ENCODE results near the gene TMEM51. TPM values are rescaled to one million over a fixed set of nuclear protein-coding genes. Genes with fewer than 3 reads are reported as not detected.

Gene TMEM51
- total and polyA plus RNA-seq, 2 of the 13 experiments (the other 11 are each of a cell fraction or from before 2014, with no cell fraction given) = 12.2 to 22.3 TPM

GRCh38 chr1:15245593-15246360 lies 92.2 kb downstream of the TMEM51 start:
- Histone ChIP-seq H2AFZ (ENCODE audit: low read length) (no peak overlapping the region), H3K4me1 (ENCODE audit: insufficient read depth, low read length) (peaks cover 21% of the 10 kb centered on the region), H3K36me3 (replicated peaks in 1 of 2; ENCODE audit: control insufficient read depth in 1 of 2, insufficient read depth in 2 of 2, low read length in 2 of 2) (no peaks in the 10 kb centered on the region), H3K9me3 (ENCODE audit: low read length) (no peaks in the 10 kb centered on the region), H3K27ac (ENCODE audit: extremely low read length, insufficient read depth, low read length) (no peak overlapping the region), H3K27me3 (ENCODE audit: control insufficient read depth in 1 of 2, insufficient read depth in 2 of 2, low read length in 2 of 2) (peaks cover 3 to 56% of the 10 kb centered on the region in 2 experiments; a peak in 4 of 5 replicates), H3K79me2 (ENCODE audit: insufficient read depth, low read length) (no peaks in the 10 kb centered on the region), H4K20me1 (ENCODE audit: insufficient read depth, low read length) (no peaks in the 10 kb centered on the region), H3K4me2 (ENCODE audit: low read depth, low read length) (no peak overlapping the region), H3K9ac (ENCODE audit: insufficient read depth, low read depth, low read length) (no peak overlapping the region), H3K4me3 (replicated peaks in 1 of 3; ENCODE audit: insufficient read depth in 1 of 3, low read depth in 2 of 3, low read length in 3 of 3) (no peak overlapping the region)
- in situ Hi-C loops (cut with HindIII; ENCODE audit: extremely low pct_ligation_motif_present, low pct_unique_long_range_greater_than_20kb) (no loop called here), intact Hi-C loops (cut with micrococcal nuclease; ENCODE audit: unreplicated experiment) (no loop called here)
- POLR2A ChIA-PET = interaction anchor here (0.6 kb wide), 1 partner anchor 126 kb away, joined by 4 read pairs; no protein-coding TSS in a partner anchor
- FAIRE-seq (no peak), ATAC-seq (no peak), DNase-seq (ENCODE audit: low spot score) (no peak)
- CTCF ChIA-PET (ENCODE audit: low intra/inter-chr PET ratio, low total read pairs) = no interaction called here
- no TSS peak for BruUV-seq (replicated peaks)
- TF ChIP-seq, protein P1, sequence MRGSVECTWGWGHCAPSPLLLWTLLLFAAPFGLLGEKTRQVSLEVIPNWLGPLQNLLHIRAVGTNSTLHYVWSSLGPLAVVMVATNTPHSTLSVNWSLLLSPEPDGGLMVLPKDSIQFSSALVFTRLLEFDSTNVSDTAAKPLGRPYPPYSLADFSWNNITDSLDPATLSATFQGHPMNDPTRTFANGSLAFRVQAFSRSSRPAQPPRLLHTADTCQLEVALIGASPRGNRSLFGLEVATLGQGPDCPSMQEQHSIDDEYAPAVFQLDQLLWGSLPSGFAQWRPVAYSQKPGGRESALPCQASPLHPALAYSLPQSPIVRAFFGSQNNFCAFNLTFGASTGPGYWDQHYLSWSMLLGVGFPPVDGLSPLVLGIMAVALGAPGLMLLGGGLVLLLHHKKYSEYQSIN (CRISPR knock-in tag; IDR thresholded peaks at IDR 0.05; ENCODE audit: borderline replicate concordance) = no peak
- no peak for TF ChIP-seq HNRNPUL1 (IDR thresholded peaks at IDR 0.05; ENCODE audit: low read depth, low read length)
- no peak for TF ChIP-seq ZNF552 (CRISPR knock-in tag; IDR thresholded peaks at IDR 0.05; ENCODE audit: borderline replicate concordance)
- no peak for TF ChIP-seq NCOA5 (CRISPR knock-in tag; IDR thresholded peaks at IDR 0.05)
- no peak for TF ChIP-seq RXRA (CRISPR knock-in tag; IDR thresholded peaks at IDR 0.05)
- no peak for TF ChIP-seq ZMAT3 (CRISPR knock-in tag; conservative IDR thresholded peaks at IDR 0.05)
- TF ChIP-seq FIP1L1 (IDR thresholded peaks at IDR 0.05; ENCODE audit: borderline replicate concordance, insufficient read depth, low read depth, low read length) = no peak
- TF ChIP-seq SNAPC2 (CRISPR knock-in tag; IDR thresholded peaks at IDR 0.05) = no peak
- WGBS (ENCODE audit: low lambda C conversion rate) = 36% methylated on average over 11 of the region's 11 CpGs
